Left cardiac atrium (tissue), 4 donors: ENCODE measurements around the gene RMC1. TPM values are rescaled to one million over a fixed set of nuclear protein-coding genes. Genes with fewer than 3 reads are reported as not detected.
"Not testable (repeated sequence)": the region's sequence is repeated elsewhere in the genome, so short reads cannot be mapped to it uniquely, and the experiment has no call there.

Experiments
- ATAC-seq, 2 donors: fragments of 200-7000 bp; cut with Tn5 transposase; one replicate each; pipeline ENCODE4 v1.9.1; 2020; ENCODE audit warnings: mild to moderate bottlenecking in 2 of 2, moderate library complexity in 2 of 2
- DNase-seq: peaks from one replicate; pipeline ENCODE4 v3.0.0-alpha.2; 2020
- intact Hi-C, 2 donors: fragments of 100-400 bp; cut with DNase I; formaldehyde crosslinking; loops; one replicate each; pipeline versions ENCODE4 v1.14.1 to v1.15.1; 2022 to 2023
- total RNA-seq, 2 donors: library from RNA; stranded (reverse); fragmentation: NEBNext Ultra II Directional; extraction: Animal tissue kit (Norgen Biotek cat#: 25700); gene quantifications; one replicate each; pipeline ENCODE4 v1.2.1, GENCODE V29; 2021
- donor health status: DM: no; HTN: yes; CAD: no.
- donor health status: DM: no; HTN: yes; CAD: no; lungs with severe emphysema.
- donor health status: DM: yes; HTN: yes; CAD: no.
- donor health status: Dilated cardiomyopathy.

Gene RMC1
- total RNA-seq, 2 donors from 2014 or later, result 12.8 to 18.6 TPM

- no peak for ATAC-seq
- DNase-seq, result no peak
- intact Hi-C loops, result no loop called here
These were observed 42.0 kb downstream of the RMC1 start for GRCh38 chr18:23545247-23545789.

GRCh38 chr18:23547306-23547705 is 44.0 kb downstream of the RMC1 start:
- intact Hi-C loops, result no loop called here
- ATAC-seq, result no peak
- no peak for DNase-seq

GRCh38 chr18:23547846-23548245 is 44.5 kb downstream of the RMC1 start:
- no peak for DNase-seq
- intact Hi-C loops, result no loop called here
- ATAC-seq, result no peak

- ATAC-seq, result no peak
- no peak for DNase-seq
- intact Hi-C loops, result no loop called here
These were observed 45.0 kb downstream of the RMC1 start for GRCh38 chr18:23548275-23548674.

GRCh38 chr18:23548719-23549118 is 45.4 kb downstream of the RMC1 start:
- intact Hi-C loops, result no loop called here
- DNase-seq, result no peak
- ATAC-seq, result no peak

GRCh38 chr18:23550898-23551297 is 47.6 kb downstream of the RMC1 start:
- ATAC-seq (no peak), DNase-seq (no peak)
- intact Hi-C loops, result loop anchor here in 1 of 2 donors (10.0 kb wide), 1 partner anchor 86 kb away; no protein-coding TSS in a partner anchor

- intact Hi-C loops, result loop anchor here in 1 of 2 donors (10.0 kb wide), 1 partner anchor 87 kb away; no protein-coding TSS in a partner anchor
- ATAC-seq (no peak), DNase-seq (no peak)
These were observed 48.7 kb downstream of the RMC1 start for GRCh38 chr18:23551978-23552377.

GRCh38 chr18:23552505-23552904 is 49.2 kb downstream of the RMC1 start:
- DNase-seq, result no peak
- intact Hi-C loops, result loop anchor here in 1 of 2 donors (10.0 kb wide), 1 partner anchor 88 kb away; no protein-coding TSS in a partner anchor

GRCh38 chr18:23553887-23554286 is 50.6 kb downstream of the RMC1 start:
- intact Hi-C loops, result loop anchor here in 1 of 2 donors (10.0 kb wide), 1 partner anchor 89 kb away; no protein-coding TSS in a partner anchor
- no peak for ATAC-seq
- no peak for DNase-seq

More at GRCh38 chr18:23552505-23552904, 49.2 kb downstream of the RMC1 start:
- ATAC-seq, result no peak

GRCh38 chr18:23556145-23556780 is 53.0 kb downstream of the RMC1 start:
- DNase-seq, result no peak
- no peak for ATAC-seq
- intact Hi-C loops, result loop anchor here in 1 of 2 donors (10.0 kb wide), 1 partner anchor 91 kb away; no protein-coding TSS in a partner anchor

- intact Hi-C loops, result loop anchor here in 1 of 2 donors (10.0 kb wide), 1 partner anchor 93 kb away; no protein-coding TSS in a partner anchor
- not testable (repeated sequence) for ATAC-seq, DNase-seq
These were observed 54.2 kb downstream of the RMC1 start for GRCh38 chr18:23557511-23557910.

GRCh38 chr18:23560186-23560585 is 56.9 kb downstream of the RMC1 start:
- ATAC-seq, result no peak

GRCh38 chr18:23563377-23564043 is 60.2 kb downstream of the RMC1 start:
- intact Hi-C loops, result no loop called here
- DNase-seq, result no peak
- no peak for ATAC-seq

More at GRCh38 chr18:23560186-23560585, 56.9 kb downstream of the RMC1 start:
- DNase-seq, result no peak
- intact Hi-C loops, result no loop called here

GRCh38 chr18:23565916-23566547 is 62.7 kb downstream of the RMC1 start:
- DNase-seq (no peak), ATAC-seq (no peak)
- intact Hi-C loops, result loop anchor here in 1 of 2 donors (5.0 kb wide), 1 partner anchor 59 kb away; no protein-coding TSS in a partner anchor

- ATAC-seq (no peak), DNase-seq (no peak)
- intact Hi-C loops, result loop anchor here in 1 of 2 donors (5.0 kb wide), 1 partner anchor 60 kb away; no protein-coding TSS in a partner anchor
These were observed 64.4 kb downstream of the RMC1 start for GRCh38 chr18:23567671-23568070.

GRCh38 chr18:23568281-23569138 is 65.2 kb downstream of the RMC1 start:
- DNase-seq, result no peak
- intact Hi-C loops, result loop anchor here in 1 of 2 donors (5.0 kb wide), 1 partner anchor 61 kb away; no protein-coding TSS in a partner anchor
- ATAC-seq, result no peak

- no peak for DNase-seq
- ATAC-seq, result no peak
- intact Hi-C loops, result loop anchor here in 1 of 2 donors (5.0 kb wide), 1 partner anchor 62 kb away; no protein-coding TSS in a partner anchor
These were observed 66.2 kb downstream of the RMC1 start for GRCh38 chr18:23569299-23570063.
